ENCODE data around the gene SPDYE1. TPM values are rescaled to one million over a fixed set of nuclear protein-coding genes. Genes with fewer than 3 reads are reported as not detected.
A peak's percentile ranks its signal among the peaks of the same experiment; 100 is the strongest.

SPDYE1 gene
- total and polyA plus RNA-seq, 5 donors, result 0.02 to 0.14 TPM; not detected in 3

- 84% methylated on average over 7 of the region's 7 CpGs for WGBS
- no peaks in the 10 kb centered on the region for H3K27me3 ChIP-seq (ENCODE audit: control insufficient read depth, insufficient read depth)
- no peak overlapping the region for H3K27ac ChIP-seq (ENCODE audit: low read length)
- intact Hi-C loops (cut with DNase I), result loop anchor here in 1 of 4 donors (10.0 kb wide), 1 partner anchor 148 kb away; the partner anchor contains the start of gene YKT6
- H3K9me3 ChIP-seq (ENCODE audit: control insufficient read depth, low read length), result no peaks in the 10 kb centered on the region
- DNase-seq, result peak in 2 of 3 donors; percentile 25 to 37
- no peak overlapping the region for H3K4me3 ChIP-seq (ENCODE audit: low read length)
- H3K4me1 ChIP-seq (ENCODE audit: control insufficient read depth, insufficient read depth, low read length), result no peaks in the 10 kb centered on the region
- no peak for ATAC-seq
Observed at GRCh38 chr7:44056681-44057080, 59.0 kb downstream of the SPDYE1 start.

GRCh38 chr7:44057181-44057848 lies 59.6 kb downstream of the SPDYE1 start:
- no peak overlapping the region for H3K27ac ChIP-seq (ENCODE audit: low read length)
- no peaks in the 10 kb centered on the region for H3K4me1 ChIP-seq (ENCODE audit: control insufficient read depth, insufficient read depth, low read length)
- ATAC-seq, result no peak
- H3K9me3 ChIP-seq (ENCODE audit: control insufficient read depth, low read length), result no peaks in the 10 kb centered on the region
- H3K27me3 ChIP-seq (ENCODE audit: control insufficient read depth, insufficient read depth), result no peaks in the 10 kb centered on the region
- WGBS, result 91% methylated on average over 11 of the region's 11 CpGs
- no peak overlapping the region for H3K4me3 ChIP-seq (ENCODE audit: low read length)
- DNase-seq, result peak in 2 of 3 donors; percentile 31 to 45
- intact Hi-C loops (cut with DNase I), result loop anchor here in 1 of 4 donors (10.0 kb wide), 1 partner anchor 147 kb away; the partner anchor contains the start of gene YKT6

DNA sequence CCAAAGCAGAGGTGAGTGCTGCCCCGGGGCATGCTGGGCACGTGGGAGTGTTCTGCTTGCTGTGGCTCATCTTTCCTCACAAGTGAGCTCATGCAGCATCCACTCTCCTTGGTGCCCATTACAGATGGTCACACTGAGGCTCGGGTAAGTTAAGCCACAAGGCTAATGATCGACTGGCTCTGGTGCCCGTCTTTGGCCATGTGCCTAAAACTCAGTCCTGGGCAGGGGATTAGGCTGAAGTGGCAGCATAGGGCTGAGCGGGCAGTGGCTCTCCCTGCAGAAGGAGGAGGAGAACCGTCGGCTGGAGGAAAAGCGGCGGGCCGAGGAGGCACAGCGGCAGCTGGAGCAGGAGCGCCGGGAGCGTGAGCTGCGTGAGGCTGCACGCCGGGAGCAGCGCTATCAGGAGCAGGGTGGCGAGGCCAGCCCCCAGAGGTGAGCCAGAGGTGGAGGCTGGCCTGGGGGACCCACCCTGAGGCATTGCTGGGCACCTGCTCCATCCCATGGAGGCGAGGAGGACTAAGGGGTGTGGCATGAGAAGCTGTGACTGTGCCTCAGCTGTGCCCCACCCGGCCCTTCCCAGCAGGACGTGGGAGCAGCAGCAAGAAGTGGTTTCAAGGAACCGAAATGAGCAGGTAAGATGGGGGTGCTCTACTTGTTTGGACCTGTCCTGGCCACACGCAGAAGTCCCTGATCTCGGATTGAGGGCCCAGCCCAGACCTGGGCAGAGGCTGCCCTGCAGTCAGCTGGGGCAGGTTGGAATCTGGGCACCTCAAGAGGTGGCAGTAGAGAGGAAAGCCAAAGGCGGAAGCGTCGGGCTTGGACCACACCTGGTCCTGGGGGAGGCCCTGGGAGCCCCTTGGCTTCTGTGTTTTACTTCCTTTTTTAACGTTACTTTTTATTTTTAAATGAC lies 60.4 kb downstream of the SPDYE1 start:
- Histone ChIP-seq H3K9me3 (ENCODE audit: control insufficient read depth, low read length) (no peaks in the 10 kb centered on the region), H3K27me3 (ENCODE audit: control insufficient read depth, insufficient read depth) (no peaks in the 10 kb centered on the region), H3K4me3 (ENCODE audit: low read length) (no peak overlapping the region), H3K4me1 (ENCODE audit: control insufficient read depth, insufficient read depth, low read length) (no peaks in the 10 kb centered on the region), H3K27ac (ENCODE audit: low read length) (no peak overlapping the region)
- WGBS, result 89% methylated on average over 30 of the region's 30 CpGs
- peak in 2 of 3 donors; percentile 43 to 53 for DNase-seq
- no peak for ATAC-seq
- intact Hi-C loops (cut with DNase I), result loop anchor here in 1 of 4 donors (10.0 kb wide), 1 partner anchor 147 kb away; the partner anchor contains the start of gene YKT6

DNA sequence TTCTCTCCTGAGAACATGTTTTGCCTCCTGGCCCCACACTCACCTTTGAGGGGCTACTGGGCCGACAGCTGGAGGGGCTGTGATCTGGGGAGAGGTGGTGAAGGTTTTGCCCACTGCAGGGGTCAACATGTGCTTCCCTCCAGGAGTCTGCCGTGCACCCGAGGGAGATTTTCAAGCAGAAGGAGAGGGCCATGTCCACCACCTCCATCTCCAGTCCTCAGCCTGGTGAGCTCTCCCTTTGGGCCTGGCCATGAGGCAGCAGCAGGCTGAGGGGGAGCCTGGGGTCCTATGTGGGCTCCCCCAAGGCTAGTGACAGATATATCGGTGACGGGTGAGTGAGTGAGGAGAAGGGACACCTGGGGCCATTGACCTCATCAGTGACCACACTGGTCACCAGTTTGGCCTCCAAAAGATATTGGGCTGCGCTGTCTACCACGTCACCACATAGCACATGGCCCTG lies 61.1 kb downstream of the SPDYE1 start:
- 82% methylated on average over 7 of the region's 7 CpGs for WGBS
- Histone ChIP-seq H3K4me3 (ENCODE audit: low read length) (no peak overlapping the region), H3K27ac (ENCODE audit: low read length) (no peak overlapping the region), H3K4me1 (ENCODE audit: control insufficient read depth, insufficient read depth, low read length) (no peaks in the 10 kb centered on the region), H3K9me3 (ENCODE audit: control insufficient read depth, low read length) (no peaks in the 10 kb centered on the region), H3K27me3 (ENCODE audit: control insufficient read depth, insufficient read depth) (no peaks in the 10 kb centered on the region)
- DNase-seq, result peak in 1 of 3 donors; percentile 10
- ATAC-seq, result no peak
- intact Hi-C loops (cut with DNase I), result loop anchor here in 1 of 4 donors (10.0 kb wide), 1 partner anchor 146 kb away; the partner anchor contains the start of gene YKT6

DNA sequence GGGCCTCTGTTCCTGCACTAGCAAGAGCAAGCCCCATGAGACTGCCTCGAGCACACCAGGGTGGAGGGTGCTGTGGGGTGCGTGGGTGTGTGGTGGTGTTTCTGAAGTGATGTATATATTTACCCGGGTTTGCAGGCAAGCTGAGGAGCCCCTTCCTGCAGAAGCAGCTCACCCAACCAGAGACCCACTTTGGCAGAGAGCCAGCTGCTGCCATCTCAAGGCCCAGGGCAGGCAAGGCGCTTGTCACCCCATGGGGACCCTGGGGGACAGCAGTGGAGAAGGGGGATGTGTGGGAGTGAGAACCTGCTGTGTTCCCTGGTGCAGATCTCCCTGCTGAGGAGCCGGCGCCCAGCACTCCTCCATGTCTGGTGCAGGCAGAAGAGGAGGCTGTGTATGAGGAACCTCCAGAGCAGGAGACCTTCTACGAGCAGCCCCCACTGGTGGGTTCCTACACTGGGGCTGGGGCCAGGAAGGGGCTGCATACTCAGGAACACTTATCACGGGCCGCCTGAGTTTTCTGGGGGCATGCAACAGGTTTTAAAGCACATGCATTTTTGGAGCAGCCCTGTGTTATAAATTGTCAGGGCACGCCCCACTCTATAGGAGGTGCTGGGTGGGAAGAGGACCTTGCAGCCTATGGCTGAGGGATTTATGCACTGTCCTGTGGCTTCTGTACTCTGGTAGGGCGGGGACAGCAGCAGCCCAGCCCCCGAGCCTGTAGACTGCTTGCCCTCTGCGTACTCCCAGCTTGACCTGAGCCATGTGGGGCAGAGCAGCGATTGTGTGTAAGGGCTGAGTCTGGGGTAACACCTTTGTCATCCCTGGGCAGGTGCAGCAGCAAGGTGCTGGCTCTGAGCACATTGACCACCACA lies 61.8 kb downstream of the SPDYE1 start:
- no peaks in the 10 kb centered on the region for H3K4me1 ChIP-seq (ENCODE audit: control insufficient read depth, insufficient read depth, low read length)
- no peak overlapping the region for H3K4me3 ChIP-seq (ENCODE audit: low read length)
- ATAC-seq, result no peak
- intact Hi-C loops (cut with DNase I), result loop anchor here in 1 of 4 donors (10.0 kb wide), 1 partner anchor 145 kb away; the partner anchor contains the start of gene YKT6
- no peaks in the 10 kb centered on the region for H3K9me3 ChIP-seq (ENCODE audit: control insufficient read depth, low read length)
- peak in 2 of 3 donors; percentile 48 to 49 for DNase-seq
- WGBS, result 82% methylated on average over 14 of the region's 14 CpGs
- no peaks in the 10 kb centered on the region for H3K27me3 ChIP-seq (ENCODE audit: control insufficient read depth, insufficient read depth)
- H3K27ac ChIP-seq (ENCODE audit: low read length), result no peak overlapping the region

Small RNA genes within 50 kb of the gene (microRNA-seq; reads per million reads assigned to microRNA genes)
- 0 reads per million in 2 donors for gene MIR6837

Other genes starting within 250 kb of the SPDYE1 start
- 10 to 100 TPM; 29.5 to 50.9 (median 44.4) TPM for gene BLVRA, start 239.2 kb upstream of the SPDYE1 start, total RNA-seq
- gene BLVRA, start 239.2 kb upstream of the SPDYE1 start, polyA plus RNA-seq, result 57.4 TPM
- gene MRPS24, start 128.4 kb upstream of the SPDYE1 start, total RNA-seq, result 100 to 1,000 TPM; 120 to 174 (median 160) TPM
- gene MRPS24, start 128.4 kb upstream of the SPDYE1 start, polyA plus RNA-seq, result 272 TPM
- 10 to 100 TPM; 37.7 to 43.6 (median 38.5) TPM for gene URGCP, start 91.3 kb upstream of the SPDYE1 start, total RNA-seq
- 26.5 TPM for gene URGCP, start 91.3 kb upstream of the SPDYE1 start, polyA plus RNA-seq
- 10 to 100 TPM; 40.6 to 53.4 (median 44.4) TPM for gene UBE2D4, start 71.5 kb upstream of the SPDYE1 start, total RNA-seq
- gene UBE2D4, start 71.5 kb upstream of the SPDYE1 start, polyA plus RNA-seq, result 48.7 TPM
- gene DBNL, start 46.8 kb downstream of the SPDYE1 start, total RNA-seq, result 10 to 100 TPM; 34.3 to 44.6 (median 38.1) TPM
- 37.5 TPM for gene DBNL, start 46.8 kb downstream of the SPDYE1 start, polyA plus RNA-seq
- 1,000 to 10,000 TPM in 2 of 4 donors, 100 to 1,000 TPM in 2; 946 to 1,159 (median 1,024) TPM for gene PGAM2, start 67.7 kb downstream of the SPDYE1 start, total RNA-seq
- 2,530 TPM for gene PGAM2, start 67.7 kb downstream of the SPDYE1 start, polyA plus RNA-seq
- 10 to 100 TPM; 24.5 to 28.9 (median 25.8) TPM for gene POLM, start 84.6 kb downstream of the SPDYE1 start, total RNA-seq
- 16.6 TPM for gene POLM, start 84.6 kb downstream of the SPDYE1 start, polyA plus RNA-seq
- gene AEBP1, start 106.4 kb downstream of the SPDYE1 start, total RNA-seq, result 100 to 1,000 TPM in 2 of 4 donors, 10 to 100 TPM in 2; 81.0 to 124 (median 103) TPM
- gene AEBP1, start 106.4 kb downstream of the SPDYE1 start, polyA plus RNA-seq, result 62.8 TPM
- gene POLD2, start 125.7 kb downstream of the SPDYE1 start, total RNA-seq, result 100 to 1,000 TPM in 1 of 4 donors, 10 to 100 TPM in 3; 85.8 to 110 (median 99.0) TPM
- gene POLD2, start 125.7 kb downstream of the SPDYE1 start, polyA plus RNA-seq, result 86.6 TPM
- over 10,000 TPM; 13,263 to 15,323 (median 14,734) TPM for gene MYL7, start 143.4 kb downstream of the SPDYE1 start, total RNA-seq
- 28,570 TPM for gene MYL7, start 143.4 kb downstream of the SPDYE1 start, polyA plus RNA-seq
- 10 to 100 TPM in 3 of 4 donors, 1 to 10 TPM in 1; 7.4 to 12.9 (median 11.6) TPM for gene GCK, start 191.5 kb downstream of the SPDYE1 start, total RNA-seq
- gene GCK, start 191.5 kb downstream of the SPDYE1 start, polyA plus RNA-seq, result 17.4 TPM
- 10 to 100 TPM; 48.1 to 63.4 (median 52.2) TPM for gene YKT6, start 203.1 kb downstream of the SPDYE1 start, total RNA-seq
- gene YKT6, start 203.1 kb downstream of the SPDYE1 start, polyA plus RNA-seq, result 38.8 TPM

Measured in right cardiac atrium (tissue), 5 donors.